WERI-Rb-1 (cell line): Measurements from ENCODE around the gene AP2M1.
"Not testable (repeated sequence)": the region's sequence is repeated elsewhere in the genome, so short reads cannot be mapped to it uniquely, and the experiment has no call there.

Experiments used
- DNase-seq: peaks from one replicate; pipeline ENCODE4 v3.0.0-alpha.2; 2020
- H3K27ac ChIP-seq: fragments of 250-450 bp; sonication (Bioruptor Pico); 2 replicates; pipeline ENCODE4 v1.5.1; 2020; ENCODE audit warnings: mild to moderate bottlenecking, moderate library complexity
- H3K27me3 ChIP-seq: fragments of 250-450 bp; sonication (Bioruptor Pico); 2 replicates; pipeline ENCODE4 v1.5.1; 2021; ENCODE audit warnings: mild to moderate bottlenecking, low read depth, moderate library complexity; ENCODE audit not compliant: insufficient read depth, severe bottlenecking
- H3K36me3 ChIP-seq: fragments of 250-450 bp; sonication (Bioruptor Pico); 2 replicates; pipeline ENCODE4 v1.5.1; 2020; ENCODE audit warnings: mild to moderate bottlenecking, moderate library complexity
- H3K4me3 ChIP-seq: 2 replicates; pipeline ENCODE4 v1.5.1; 2011; ENCODE audit warnings: low read depth, mild to moderate bottlenecking, control low read depth, low read length
- H3K9me3 ChIP-seq: fragments of 250-450 bp; sonication (Bioruptor Pico); 2 replicates; pipeline ENCODE4 v1.5.1; 2021; ENCODE audit warnings: mild to moderate bottlenecking, moderate library complexity; ENCODE audit not compliant: severe bottlenecking
- CTCF ChIP-seq: IDR thresholded peaks from 2 replicates; pipeline ENCODE4 v1.5.1; 2011; ENCODE audit warnings: low read depth, mild to moderate bottlenecking, control low read depth, inconsistent platforms, low read length

AP2M1 gene

GRCh38 chr3:184158404-184158803 is 16.3 kb upstream of the AP2M1 start:
- no peak for TF ChIP-seq CTCF

GRCh38 chr3:184160456-184160855 is 14.2 kb upstream of the AP2M1 start:
- Histone ChIP-seq H3K27me3 (no peaks in the 10 kb centered on the region), H3K27ac (no peak overlapping the region), H3K9me3 (no peaks in the 10 kb centered on the region), H3K4me3 (no peak overlapping the region), H3K36me3 (peaks cover 54% of the 10 kb centered on the region)
- DNase-seq: no peak
- TF ChIP-seq CTCF: no peak

More at GRCh38 chr3:184158404-184158803, 16.3 kb upstream of the AP2M1 start:
- Histone ChIP-seq H3K27me3 (no peaks in the 10 kb centered on the region), H3K27ac (no peak overlapping the region), H3K9me3 (no peaks in the 10 kb centered on the region), H3K36me3 (peaks cover 34% of the 10 kb centered on the region), H3K4me3 (no peak overlapping the region)
- DNase-seq: no peak

GRCh38 chr3:184162571-184163070 is 12.0 kb upstream of the AP2M1 start:
- H3K9me3 ChIP-seq, DNase-seq, H3K27me3 ChIP-seq, H3K4me3 ChIP-seq, H3K27ac ChIP-seq: not testable (repeated sequence)
- H3K36me3 ChIP-seq: peaks cover 70% of the 10 kb centered on the region

- no peaks in the 10 kb centered on the region for H3K27me3 ChIP-seq
- H3K4me3 ChIP-seq: no peak overlapping the region
- H3K36me3 ChIP-seq: peaks cover 75% of the 10 kb centered on the region
Observed at GRCh38 chr3:184164648-184165330, 9.9 kb upstream of the AP2M1 start.

GRCh38 chr3:184165543-184165942 is 9.1 kb upstream of the AP2M1 start:
- no peak for TF ChIP-seq CTCF
- no peaks in the 10 kb centered on the region for H3K27me3 ChIP-seq
- no peak overlapping the region for H3K4me3 ChIP-seq
- no peak for DNase-seq
- peaks cover 78% of the 10 kb centered on the region for H3K36me3 ChIP-seq
- no peak overlapping the region for H3K27ac ChIP-seq
- no peaks in the 10 kb centered on the region for H3K9me3 ChIP-seq

More at GRCh38 chr3:184164648-184165330, 9.9 kb upstream of the AP2M1 start:
- Histone ChIP-seq H3K27ac (no peak overlapping the region), H3K9me3 (no peaks in the 10 kb centered on the region)
- no peak for TF ChIP-seq CTCF
- DNase-seq: no peak

- Histone ChIP-seq H3K27ac (no peak overlapping the region), H3K4me3 (no peak overlapping the region), H3K36me3 (peaks cover 87% of the 10 kb centered on the region), H3K27me3 (no peaks in the 10 kb centered on the region), H3K9me3 (no peaks in the 10 kb centered on the region)
- no peak for TF ChIP-seq CTCF
- no peak for DNase-seq
Observed at GRCh38 chr3:184166671-184167070, 8.0 kb upstream of the AP2M1 start.
